Left kidney (tissue), 2 donors: ENCODE measurements around the gene ASTN2. TPM values are rescaled to one million over a fixed set of nuclear protein-coding genes. Genes with fewer than 3 reads are reported as not detected.
"Not testable (repeated sequence)": the region's sequence is repeated elsewhere in the genome, so short reads cannot be mapped to it uniquely, and the experiment has no call there.

Source experiments
- DNase-seq: peaks from one replicate; pipeline ENCODE4 v3.0.0-alpha.2; 2013
- polyA plus RNA-seq: library from polyadenylated mRNA; unstranded; fragments of 120-200 nt; gene quantifications from one replicate; pipeline ENCODE4 v1.2.1, GENCODE V29; 2013; ENCODE audit not compliant: insufficient read length

ASTN2 gene
- polyA plus RNA-seq, 1 donor = 17.2 TPM

- DNase-seq = peak; percentile 61
These were observed 339.9 kb downstream of the ASTN2 start for GRCh38 chr9:117074784-117075520.

DNA sequence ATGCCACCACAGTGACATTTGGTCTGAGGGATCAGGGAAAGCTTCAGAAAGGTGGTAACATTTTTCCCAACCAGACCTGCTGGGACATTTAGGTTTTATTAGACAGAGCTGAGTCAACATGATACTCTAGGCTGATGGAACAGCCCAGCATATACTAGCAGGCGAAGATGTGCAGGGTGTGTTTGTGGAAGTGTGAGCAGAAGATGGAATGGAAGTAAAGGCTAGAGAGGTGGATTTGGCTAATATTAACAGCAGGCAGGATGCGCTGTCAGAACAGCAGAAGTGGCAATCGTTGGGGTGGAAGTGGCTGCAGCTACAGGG is 340.6 kb downstream of the ASTN2 start:
- no peak for DNase-seq

GRCh38 chr9:117073539-117074341 is 341.1 kb downstream of the ASTN2 start:
- DNase-seq = peak; percentile 36

DNA sequence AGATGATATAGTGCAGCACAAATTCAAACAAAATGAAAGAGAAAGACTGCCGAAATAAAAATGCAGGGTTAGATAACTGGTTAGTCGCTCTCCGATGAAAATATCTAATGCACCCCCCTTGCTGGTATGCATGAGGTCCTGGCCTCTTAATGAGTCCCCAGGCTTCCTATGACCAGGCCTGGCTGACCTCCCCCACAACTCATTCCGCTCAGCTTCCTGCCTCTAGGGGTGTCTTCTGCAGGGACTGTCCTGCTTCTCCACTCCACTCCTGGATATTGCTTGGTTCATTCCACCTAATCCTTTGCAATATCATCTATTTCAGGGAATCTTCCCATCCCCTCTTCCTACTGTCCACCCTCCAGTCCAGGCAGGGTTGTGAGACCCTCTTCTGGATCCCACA is 341.8 kb downstream of the ASTN2 start:
- no peak for DNase-seq

GRCh38 chr9:117072216-117072615 is 342.6 kb downstream of the ASTN2 start:
- no peak for DNase-seq

GRCh38 chr9:117071673-117072207 is 343.1 kb downstream of the ASTN2 start:
- DNase-seq = not testable (repeated sequence)

GRCh38 chr9:117063721-117064471 is 351.0 kb downstream of the ASTN2 start:
- no peak for DNase-seq

DNA sequence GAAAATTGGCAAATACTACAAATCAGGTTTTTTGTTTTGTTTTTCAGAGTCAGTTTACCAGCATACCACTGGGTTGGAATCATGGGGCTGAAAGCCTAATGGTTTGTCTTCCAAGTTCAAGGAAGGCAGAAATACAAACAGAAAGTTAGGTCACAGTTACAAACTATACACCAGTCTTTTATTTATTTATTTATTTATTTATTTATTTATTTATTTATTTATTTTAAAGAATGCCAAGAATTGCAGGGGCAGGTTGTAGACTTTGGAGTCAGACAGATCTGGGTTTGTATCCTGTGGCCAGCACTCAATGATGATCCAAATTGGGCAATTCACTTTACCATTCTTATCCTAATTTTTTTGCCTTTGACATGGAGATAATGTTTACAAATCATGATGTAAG is 353.9 kb downstream of the ASTN2 start:
- no peak for DNase-seq

GRCh38 chr9:117050007-117050406 is 364.9 kb downstream of the ASTN2 start:
- no peak for DNase-seq

DNA sequence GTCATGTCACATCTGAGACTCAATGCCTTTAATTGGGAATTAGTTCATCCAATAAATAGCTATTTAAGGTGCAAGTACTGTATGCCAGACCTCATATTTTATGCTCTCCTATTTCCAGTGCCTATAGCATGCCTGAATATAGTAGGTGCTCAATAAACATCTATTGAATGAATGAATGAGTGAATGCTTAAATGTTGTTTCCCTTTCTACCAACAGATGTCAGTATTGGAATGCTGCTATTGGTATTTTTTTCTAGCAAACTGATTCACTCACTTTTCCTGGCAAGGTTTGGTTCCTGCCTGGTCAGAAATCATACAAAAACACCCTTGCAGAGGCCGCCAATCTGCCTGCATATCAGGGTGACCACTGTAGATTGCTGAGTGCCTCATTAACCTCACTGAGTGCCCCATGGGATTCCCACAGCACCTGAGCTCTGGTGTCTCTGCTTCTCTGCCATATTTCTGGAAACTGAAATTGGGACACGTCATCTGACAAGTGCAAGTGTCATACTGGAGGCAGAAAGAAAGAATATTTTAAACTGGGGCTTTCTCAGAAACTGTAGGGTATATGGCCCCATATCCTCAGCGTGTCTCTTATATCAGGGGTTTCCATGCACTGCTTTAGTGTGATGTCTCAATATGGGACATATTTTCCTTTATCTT is 368.1 kb downstream of the ASTN2 start:
- DNase-seq = no peak

- no peak for DNase-seq
These were observed 370.6 kb downstream of the ASTN2 start for GRCh38 chr9:117044241-117044640.

DNA sequence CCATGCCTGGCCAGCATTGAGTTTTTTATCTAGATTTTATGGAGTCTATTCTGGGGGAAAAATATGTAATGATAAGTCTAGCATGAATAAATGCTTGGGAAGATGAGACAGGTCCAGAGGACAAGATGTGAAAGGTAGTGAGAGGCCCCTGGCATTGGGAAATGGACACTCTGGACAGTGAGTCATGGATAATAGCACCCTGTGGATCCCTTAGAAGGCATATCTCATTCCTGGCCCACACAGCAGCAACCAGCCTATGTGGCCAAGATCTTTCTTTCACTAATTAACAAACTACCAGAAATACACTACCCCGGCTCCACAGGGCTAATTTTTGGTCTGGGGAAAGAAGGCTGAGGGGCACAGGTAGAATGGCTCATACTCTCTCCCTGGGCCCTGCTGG is 371.7 kb downstream of the ASTN2 start:
- DNase-seq = no peak

DNA sequence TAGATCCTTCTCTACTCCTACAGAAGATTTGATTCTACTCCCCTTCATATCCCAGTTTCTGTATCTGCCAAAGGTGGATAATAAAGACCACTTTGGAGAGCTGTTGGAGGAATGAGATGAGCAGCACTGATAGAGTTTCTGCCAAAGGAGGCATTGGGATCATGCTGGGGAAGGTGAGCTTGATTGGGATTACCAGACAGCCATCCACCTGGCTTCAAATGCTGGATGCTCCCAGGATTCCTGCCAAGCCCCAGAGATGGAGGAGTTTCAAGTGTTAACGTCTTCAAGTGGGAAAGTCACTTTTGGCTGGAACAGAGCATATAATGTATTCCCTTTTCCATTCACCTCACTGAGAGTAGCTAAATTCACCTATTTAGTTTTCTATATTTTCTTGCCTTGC is 379.3 kb downstream of the ASTN2 start:
- DNase-seq = no peak

DNA sequence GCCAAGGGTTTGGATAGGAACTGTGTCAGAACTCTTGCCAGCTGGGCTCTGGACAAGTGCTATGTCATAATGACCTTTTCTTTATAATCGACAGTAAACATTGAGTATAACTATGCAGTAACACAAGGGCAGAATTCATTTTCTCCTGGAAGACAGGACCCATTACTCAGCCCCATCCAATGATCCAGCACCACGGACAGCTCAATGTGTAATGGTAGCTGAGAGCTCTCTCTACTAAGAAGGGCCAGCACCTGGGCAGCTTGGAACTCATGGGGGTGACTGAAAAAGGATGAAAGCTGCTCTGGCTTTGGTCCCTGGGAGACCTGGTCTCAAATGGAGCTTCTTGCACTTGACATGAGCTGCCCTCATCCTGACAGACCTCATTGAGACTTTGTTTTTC is 380.0 kb downstream of the ASTN2 start:
- peak; percentile 46 for DNase-seq

- no peak for DNase-seq
These were observed 384.5 kb downstream of the ASTN2 start for GRCh38 chr9:117030254-117030768.

GRCh38 chr9:117029341-117029740 is 385.5 kb downstream of the ASTN2 start:
- DNase-seq = no peak

GRCh38 chr9:117028103-117028858 is 386.6 kb downstream of the ASTN2 start:
- DNase-seq = no peak

- no peak for DNase-seq
These were observed 393.0 kb downstream of the ASTN2 start for GRCh38 chr9:117021906-117022305.

DNA sequence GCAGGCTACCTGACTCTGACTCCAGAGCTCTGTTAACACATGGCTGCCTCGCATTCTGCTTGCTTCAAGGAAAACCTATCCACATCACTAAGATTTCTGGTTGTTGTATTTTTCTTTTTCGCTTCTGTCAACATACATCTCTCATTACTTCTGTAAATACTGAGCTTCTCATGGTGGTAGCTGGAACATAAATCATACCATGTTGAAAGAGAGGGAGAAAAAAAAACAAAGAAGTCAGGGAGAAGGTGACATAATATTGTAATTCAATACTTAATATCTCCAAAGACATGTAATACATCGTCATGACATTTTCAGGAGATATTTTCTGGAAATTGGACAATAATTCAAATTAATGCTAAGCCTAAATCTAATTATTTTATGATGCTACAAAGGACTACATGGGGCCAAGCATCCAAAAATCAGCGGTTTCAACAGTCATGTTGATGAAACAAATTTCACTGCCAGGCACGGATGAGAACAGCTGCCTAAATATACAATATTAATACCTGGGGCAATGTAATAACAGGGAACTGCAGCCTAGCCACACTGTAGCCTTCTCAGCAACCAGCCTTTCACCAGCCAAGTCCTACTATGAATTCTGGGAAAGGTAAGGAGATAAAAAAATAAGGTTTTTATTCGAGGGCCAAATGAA is 395.8 kb downstream of the ASTN2 start:
- DNase-seq = no peak

DNA sequence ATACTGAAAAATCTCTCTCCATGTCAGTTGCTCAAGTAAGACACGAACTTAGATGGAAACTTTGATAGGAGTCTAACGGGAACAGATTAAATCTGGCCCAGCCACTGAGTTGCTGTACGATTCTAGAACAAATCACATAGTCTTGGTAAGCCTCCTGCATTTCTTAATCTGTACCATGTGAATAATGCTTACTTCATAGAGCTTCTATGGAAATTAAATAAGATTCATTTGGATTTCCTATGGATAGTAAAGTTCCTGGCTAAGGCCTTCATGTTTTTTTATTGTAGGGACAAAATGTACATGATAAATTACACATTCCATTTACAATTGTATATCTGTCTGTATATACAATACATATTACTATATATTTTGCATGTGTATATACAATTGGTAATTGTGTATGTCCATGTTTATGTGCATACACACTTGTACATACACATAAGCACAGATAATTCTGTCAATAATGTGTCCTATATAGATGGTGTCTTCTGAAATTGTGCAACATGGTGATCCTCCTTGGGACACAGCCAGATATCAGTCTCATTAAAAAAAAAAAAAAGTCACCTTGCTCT is 397.4 kb downstream of the ASTN2 start:
- no peak for DNase-seq
